WTC11 (cell line): ENCODE measurements around the gene GPC5. TPM values are rescaled to one million over a fixed set of nuclear protein-coding genes. Genes with fewer than 3 reads are reported as not detected.

Source experiments
- ATAC-seq: fragments of 200-7000 bp; cut with Tn5 transposase; 2 replicates; pipeline ENCODE4 v1.10.0; 2021; ENCODE audit warnings: mild to moderate bottlenecking, moderate library complexity
- CTCF ChIA-PET: fragments of 300-600 bp; sonication (Branson Sonifier 250); formaldehyde crosslinking; loops from one replicate; lab custom pipeline; 2021; ENCODE audit warnings: antibody characterized with exemption; lab: Charles Lee
- POLR2A ChIA-PET: fragments of 350-600 bp; sonication (Branson Sonifier 250); formaldehyde crosslinking; loops from one replicate; lab custom pipeline; 2021; ENCODE audit warnings: antibody characterized with exemption; lab: Charles Lee
- DNase-seq: peaks from one replicate; pipeline ENCODE4 v3.0.0; 2021; ENCODE audit warnings: low spot score
- H3K27ac Mint-ChIP-seq: 2 replicates; pipeline ENCODE4 v1.8.0; 2021; ENCODE audit warnings: mixed read lengths
- H3K27me3 Mint-ChIP-seq: 2 replicates; pipeline ENCODE4 v1.8.0; 2021; ENCODE audit warnings: low read depth, mild to moderate bottlenecking, moderate library complexity, mixed read lengths
- H3K36me3 Mint-ChIP-seq: 2 replicates; pipeline ENCODE4 v1.8.0; 2021; ENCODE audit warnings: mixed read lengths
- H3K4me1 Mint-ChIP-seq: 2 replicates; pipeline ENCODE4 v1.8.0; 2022; ENCODE audit warnings: mixed read lengths
- H3K4me3 Mint-ChIP-seq: 2 replicates; pipeline ENCODE4 v1.8.0; 2021; ENCODE audit warnings: mild to moderate bottlenecking, moderate library complexity, mixed read lengths
- H3K9me3 Mint-ChIP-seq: 2 replicates; pipeline ENCODE4 v1.8.0; 2021; ENCODE audit warnings: mixed read lengths
- AFF4 ChIP-seq: sonication (generic); formaldehyde crosslinking; IDR thresholded peaks from 2 replicates; pipeline ENCODE4 v1.8.1; 2023; ENCODE audit warnings: mild to moderate bottlenecking, missing genetic modification reagents, borderline replicate concordance
- CDX4 ChIP-seq: fragments of 250-450 bp; sonication (Bioruptor Pico); IDR thresholded peaks from 2 replicates; pipeline ENCODE4 v1.9.0; 2021; ENCODE audit warnings: moderate library complexity, mild to moderate bottlenecking, inconsistent platforms, borderline replicate concordance
- E2F4 ChIP-seq: sonication (generic); formaldehyde crosslinking; IDR thresholded peaks from 2 replicates; pipeline ENCODE4 v1.8.1; 2022; ENCODE audit warnings: low read depth, mild to moderate bottlenecking, moderate library complexity, missing genetic modification reagents, borderline replicate concordance
- E2F5 ChIP-seq: sonication (generic); formaldehyde crosslinking; IDR thresholded peaks from 2 replicates; pipeline ENCODE4 v1.8.1; 2022; ENCODE audit warnings: mild to moderate bottlenecking, moderate library complexity, missing genetic modification reagents
- ELF4 ChIP-seq: sonication (generic); formaldehyde crosslinking; IDR thresholded peaks from 2 replicates; pipeline ENCODE4 v1.8.1; 2022; ENCODE audit warnings: low read depth, mild to moderate bottlenecking, moderate library complexity, missing genetic modification reagents
- GABPB1 ChIP-seq: sonication (generic); formaldehyde crosslinking; IDR thresholded peaks from 2 replicates; pipeline ENCODE4 v1.8.1; 2023; ENCODE audit warnings: mild to moderate bottlenecking, missing genetic modification reagents
- JAZF1 ChIP-seq: fragments of 250-450 bp; sonication (Bioruptor Pico); IDR thresholded peaks from 2 replicates; pipeline ENCODE4 v1.9.0; 2021; ENCODE audit warnings: moderate library complexity, mild to moderate bottlenecking, inconsistent platforms
- MYBL2 ChIP-seq: sonication (generic); formaldehyde crosslinking; IDR thresholded peaks from 2 replicates; pipeline ENCODE4 v1.8.1; 2023; ENCODE audit warnings: mild to moderate bottlenecking, moderate library complexity, missing genetic modification reagents
- NFE2L1 ChIP-seq: sonication (generic); formaldehyde crosslinking; IDR thresholded peaks from 2 replicates; pipeline ENCODE4 v1.8.1; 2023; ENCODE audit warnings: missing genetic modification reagents
- NR1H2 ChIP-seq: sonication (generic); formaldehyde crosslinking; IDR thresholded peaks from 2 replicates; pipeline ENCODE4 v1.9.0; 2021; ENCODE audit warnings: mild to moderate bottlenecking, moderate library complexity, missing genetic modification reagents
- STAT6 ChIP-seq: sonication (generic); formaldehyde crosslinking; conservative IDR thresholded peaks from 2 replicates; pipeline ENCODE4 v1.8.1; 2023; ENCODE audit warnings: mild to moderate bottlenecking, low read depth, missing genetic modification reagents, moderate library complexity
- TEAD1 ChIP-seq: sonication (generic); formaldehyde crosslinking; IDR thresholded peaks from 2 replicates; pipeline ENCODE4 v1.8.0; 2022; ENCODE audit warnings: mild to moderate bottlenecking, missing genetic modification reagents
- USF2 ChIP-seq: sonication (generic); formaldehyde crosslinking; IDR thresholded peaks from 2 replicates; pipeline ENCODE4 v1.8.1; 2023; ENCODE audit warnings: mild to moderate bottlenecking, missing genetic modification reagents, moderate library complexity
- ZNF138 ChIP-seq: sonication (generic); formaldehyde crosslinking; conservative IDR thresholded peaks from 2 replicates; pipeline ENCODE4 v1.8.1; 2022; ENCODE audit warnings: mild to moderate bottlenecking, moderate library complexity, missing genetic modification reagents
- ZNF425 ChIP-seq: fragments of 250-450 bp; sonication (Bioruptor Pico); conservative IDR thresholded peaks from 2 replicates; pipeline ENCODE4 v1.9.0; 2021; ENCODE audit warnings: mild to moderate bottlenecking
- ZNF512 ChIP-seq: sonication (generic); formaldehyde crosslinking; IDR thresholded peaks from 2 replicates; pipeline ENCODE4 v1.8.1; 2022; ENCODE audit warnings: missing genetic modification reagents, borderline replicate concordance
- total RNA-seq: library from RNA; stranded (reverse); gene quantifications from 3 replicates; pipeline ENCODE4 v1.2.3, GENCODE V29; 2021
- TF ChIP-seq, protein P1 (sequence below): sonication (generic); formaldehyde crosslinking; IDR thresholded peaks from 2 replicates; pipeline ENCODE4 v1.8.0; 2022; ENCODE audit warnings: mild to moderate bottlenecking, missing genetic modification reagents
- TF ChIP-seq, protein P2 (sequence below): sonication (generic); formaldehyde crosslinking; IDR thresholded peaks from 2 replicates; pipeline ENCODE4 v1.8.0; 2023; ENCODE audit warnings: mild to moderate bottlenecking, missing genetic modification reagents

Gene GPC5
- total RNA-seq, 1 experiment from 2014 or later, result 0.46 TPM

GRCh38 chr13:91574766-91575165 lies 176.3 kb downstream of the GPC5 start:
- no peaks in the 10 kb centered on the region for H3K4me1 Mint-ChIP-seq
- H3K27me3 Mint-ChIP-seq, result no peaks in the 10 kb centered on the region
- POLR2A ChIA-PET, result no interaction called here
- CTCF ChIA-PET, result interaction anchor here (3.8 kb wide), 1 partner anchor 193 kb away, joined by 15 read pairs; no protein-coding TSS in a partner anchor
- no peak overlapping the region for H3K4me3 Mint-ChIP-seq
- H3K9me3 Mint-ChIP-seq, result peaks cover 3% of the 10 kb centered on the region; the same call in 1 of the 2 replicates
- no peak overlapping the region for H3K27ac Mint-ChIP-seq
- H3K36me3 Mint-ChIP-seq, result no peaks in the 10 kb centered on the region
- no peak for DNase-seq
- no peak for ATAC-seq
- TF ChIP-seq CDX4 (no peak), ZNF512 (CRISPR knock-in tag) (no peak), USF2 (CRISPR knock-in tag) (no peak), AFF4 (CRISPR knock-in tag) (no peak), ZNF425 (CRISPR knock-in tag) (no peak), GABPB1 (CRISPR knock-in tag) (no peak), MYBL2 (CRISPR knock-in tag) (no peak), E2F5 (no peak), ELF4 (no peak), NFE2L1 (CRISPR knock-in tag) (no peak), ZNF138 (CRISPR knock-in tag) (no peak), STAT6 (CRISPR knock-in tag) (no peak), JAZF1 (CRISPR knock-in tag) (no peak), NR1H2 (CRISPR knock-in tag) (no peak), E2F4 (CRISPR knock-in tag) (no peak), TEAD1 (CRISPR knock-in tag) (no peak)
- TF ChIP-seq, protein P1, sequence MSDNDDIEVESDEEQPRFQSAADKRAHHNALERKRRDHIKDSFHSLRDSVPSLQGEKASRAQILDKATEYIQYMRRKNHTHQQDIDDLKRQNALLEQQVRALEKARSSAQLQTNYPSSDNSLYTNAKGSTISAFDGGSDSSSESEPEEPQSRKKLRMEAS (CRISPR knock-in tag), result no peak
- TF ChIP-seq, protein P2, sequence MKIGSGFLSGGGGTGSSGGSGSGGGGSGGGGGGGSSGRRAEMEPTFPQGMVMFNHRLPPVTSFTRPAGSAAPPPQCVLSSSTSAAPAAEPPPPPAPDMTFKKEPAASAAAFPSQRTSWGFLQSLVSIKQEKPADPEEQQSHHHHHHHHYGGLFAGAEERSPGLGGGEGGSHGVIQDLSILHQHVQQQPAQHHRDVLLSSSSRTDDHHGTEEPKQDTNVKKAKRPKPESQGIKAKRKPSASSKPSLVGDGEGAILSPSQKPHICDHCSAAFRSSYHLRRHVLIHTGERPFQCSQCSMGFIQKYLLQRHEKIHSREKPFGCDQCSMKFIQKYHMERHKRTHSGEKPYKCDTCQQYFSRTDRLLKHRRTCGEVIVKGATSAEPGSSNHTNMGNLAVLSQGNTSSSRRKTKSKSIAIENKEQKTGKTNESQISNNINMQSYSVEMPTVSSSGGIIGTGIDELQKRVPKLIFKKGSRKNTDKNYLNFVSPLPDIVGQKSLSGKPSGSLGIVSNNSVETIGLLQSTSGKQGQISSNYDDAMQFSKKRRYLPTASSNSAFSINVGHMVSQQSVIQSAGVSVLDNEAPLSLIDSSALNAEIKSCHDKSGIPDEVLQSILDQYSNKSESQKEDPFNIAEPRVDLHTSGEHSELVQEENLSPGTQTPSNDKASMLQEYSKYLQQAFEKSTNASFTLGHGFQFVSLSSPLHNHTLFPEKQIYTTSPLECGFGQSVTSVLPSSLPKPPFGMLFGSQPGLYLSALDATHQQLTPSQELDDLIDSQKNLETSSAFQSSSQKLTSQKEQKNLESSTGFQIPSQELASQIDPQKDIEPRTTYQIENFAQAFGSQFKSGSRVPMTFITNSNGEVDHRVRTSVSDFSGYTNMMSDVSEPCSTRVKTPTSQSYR (CRISPR knock-in tag), result no peak
